ENCODE measurements around the gene CIAO2A. TPM values are rescaled to one million over a fixed set of nuclear protein-coding genes. Genes with fewer than 3 reads are reported as not detected.
"Not testable (repeated sequence)": the region's sequence is repeated elsewhere in the genome, so short reads cannot be mapped to it uniquely, and the experiment has no call there.

Gene CIAO2A
- total RNA-seq, 4 donors from 2014 or later = 26.6 to 65.2 (median 55.1) TPM

DNA sequence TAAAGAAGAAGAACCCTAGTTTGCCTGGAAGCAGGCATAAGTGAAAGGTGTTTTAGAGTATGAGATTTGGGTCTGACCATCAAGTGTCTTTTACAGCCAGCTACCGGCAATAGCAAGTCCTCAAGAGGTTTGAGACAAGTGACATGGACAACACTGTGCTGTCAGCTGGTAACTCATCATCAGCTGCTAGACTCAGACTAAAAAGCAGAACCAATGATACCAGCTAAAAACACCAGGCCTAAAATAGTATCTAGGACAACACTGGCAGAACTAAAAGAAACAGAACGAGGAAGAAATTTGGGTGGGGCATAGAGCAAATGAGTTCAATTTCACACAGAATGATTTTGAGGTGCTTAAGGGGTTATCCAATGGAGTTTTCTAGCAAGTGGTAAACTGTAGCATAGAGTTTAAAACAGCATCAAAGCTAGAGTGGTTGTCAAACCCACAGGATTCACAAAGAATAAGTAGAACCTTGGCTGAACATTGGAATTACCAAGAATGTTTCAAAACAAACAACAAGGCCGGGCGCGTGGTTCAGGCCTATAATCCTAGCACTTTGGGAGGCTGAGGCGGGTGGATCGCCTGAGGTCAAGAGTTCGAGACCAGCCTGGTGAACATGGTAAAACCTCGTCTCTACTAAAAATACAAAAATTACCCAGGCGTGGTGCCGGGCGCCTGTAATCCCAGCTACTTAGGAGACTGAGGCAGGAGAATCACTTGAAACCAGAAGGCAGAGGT lies 3.9 kb downstream of the CIAO2A start:
- intact Hi-C loops (cut with DNase I; ENCODE audit: low total_unique reads) = loop anchor here (10.0 kb wide), 1 partner anchor 585 kb away; the partner anchor contains the start of gene USP3
- ATAC-seq = no peak
- DNase-seq = no peak
- in situ Hi-C loops (cut with MboI; ENCODE audit: low sequenced_read_pairs in 4 of 4) = loop anchor here in 1 of 4 donors (25.0 kb wide), 1 partner anchor 577 kb away; the partner anchor contains the start of gene USP3
- H3K9me3 ChIP-seq = no peaks in the 10 kb centered on the region
- peak overlapping the region; percentile 91 to 96 (median 93) for H3K27ac ChIP-seq
- H3K4me3 ChIP-seq = no peak overlapping the region
- peaks cover 0 to 20% of the 10 kb centered on the region in 2 donors for H3K36me3 ChIP-seq
- H3K4me1 ChIP-seq = peaks cover 34 to 39% of the 10 kb centered on the region in 2 donors
- H3K27me3 ChIP-seq = no peaks in the 10 kb centered on the region
- no peak for TF ChIP-seq CTCF (IDR thresholded peaks at IDR 0.05 in 4 of 5, conservative IDR thresholded peaks at IDR 0.05 in 1 of 5)
- no peak for TF ChIP-seq POLR2A (IDR thresholded peaks at IDR 0.05)

DNA sequence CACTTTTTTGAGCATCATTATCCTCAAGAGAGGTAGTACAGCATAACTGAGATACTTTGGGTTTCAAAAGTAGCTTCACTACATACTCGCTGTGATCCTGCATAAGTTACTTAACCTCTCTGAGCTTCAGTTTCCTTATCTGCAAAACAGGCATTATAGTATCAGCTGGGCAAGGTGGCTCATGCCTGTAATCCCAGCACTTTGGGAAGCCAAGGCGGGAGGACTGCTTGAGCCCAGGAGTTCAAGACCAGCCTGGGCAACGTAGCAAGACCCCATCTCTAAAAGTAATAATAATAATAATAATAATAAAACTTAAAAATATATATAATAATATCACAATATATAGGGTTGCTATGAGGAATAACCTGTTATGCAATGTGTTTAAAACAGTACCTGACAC lies 10.9 kb downstream of the CIAO2A start:
- H3K27ac ChIP-seq = peak overlapping the region in 1 of 4 donors; percentile 13
- H3K27me3 ChIP-seq = no peaks in the 10 kb centered on the region
- DNase-seq (no peak), ATAC-seq (no peak)
- H3K36me3 ChIP-seq = peaks cover 0 to 23% of the 10 kb centered on the region in 2 donors
- in situ Hi-C loops (cut with MboI; ENCODE audit: low sequenced_read_pairs in 4 of 4) (loop anchor here in 1 of 4 donors (25.0 kb wide), 1 partner anchor 570 kb away; the partner anchor contains the start of gene USP3), intact Hi-C loops (cut with DNase I; ENCODE audit: low total_unique reads) (no loop called here)
- no peaks in the 10 kb centered on the region for H3K4me1 ChIP-seq
- no peaks in the 10 kb centered on the region for H3K9me3 ChIP-seq
- H3K4me3 ChIP-seq = no peak overlapping the region
- TF ChIP-seq CTCF (IDR thresholded peaks at IDR 0.05 in 4 of 5, conservative IDR thresholded peaks at IDR 0.05 in 1 of 5) (no peak), POLR2A (IDR thresholded peaks at IDR 0.05) (no peak)

DNA sequence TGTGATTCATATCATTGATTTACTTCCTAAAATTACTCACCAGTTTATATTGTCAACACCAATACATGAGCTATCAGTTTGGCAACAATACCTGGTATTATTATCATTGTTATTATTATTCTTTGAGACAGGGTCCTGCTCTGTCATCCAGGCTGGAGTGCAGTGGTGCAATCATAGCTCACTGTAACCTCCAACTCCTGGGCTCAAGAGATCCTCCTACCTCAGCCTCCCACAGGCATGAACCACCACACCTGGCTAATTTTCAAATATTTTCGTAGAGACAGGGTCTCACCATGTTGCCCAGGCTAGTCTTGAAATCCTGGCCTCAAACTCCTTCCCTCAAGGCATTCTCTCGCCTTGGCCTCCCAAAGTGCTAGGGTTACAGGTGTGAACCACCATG lies 20.1 kb downstream of the CIAO2A start:
- in situ Hi-C loops (cut with MboI; ENCODE audit: low sequenced_read_pairs in 4 of 4) = loop anchor here in 2 of 4 donors (25.0 kb wide), 2 partner anchors 186 to 461 kb away; no protein-coding TSS in a partner anchor
- H3K9me3 ChIP-seq; H3K36me3 ChIP-seq; ATAC-seq; DNase-seq; H3K4me3 ChIP-seq; H3K27me3 ChIP-seq; intact Hi-C loops (cut with DNase I; ENCODE audit: low total_unique reads): not testable (repeated sequence)
- Histone ChIP-seq H3K27ac (peak overlapping the region; percentile 93 to 96 (median 94)), H3K4me1 (peaks cover 12 to 31% of the 10 kb centered on the region in 2 donors)

DNA sequence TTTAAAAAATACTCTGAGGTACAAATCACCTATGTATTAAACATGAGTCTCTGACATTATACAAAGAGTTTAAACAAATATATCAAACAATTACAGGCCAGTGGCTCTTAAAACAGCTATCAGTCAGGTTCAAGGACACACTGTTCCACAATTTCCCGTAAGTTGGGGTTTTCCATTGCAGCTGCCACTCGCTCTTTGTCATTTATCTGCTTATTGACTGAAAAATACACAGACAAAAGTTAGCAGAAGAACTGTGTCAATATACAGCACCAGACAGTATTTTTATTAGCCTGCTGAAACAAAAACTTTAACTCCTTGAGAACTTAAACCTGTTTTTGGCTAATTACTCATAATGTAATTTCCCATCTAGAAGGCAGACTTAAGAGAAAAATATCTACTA lies 20.8 kb downstream of the CIAO2A start:
- intact Hi-C loops (cut with DNase I; ENCODE audit: low total_unique reads) = no loop called here
- peak overlapping the region; percentile 93 to 96 (median 94) for H3K27ac ChIP-seq
- no peak for ATAC-seq
- DNase-seq = no peak
- H3K9me3 ChIP-seq = no peaks in the 10 kb centered on the region
- H3K27me3 ChIP-seq = no peaks in the 10 kb centered on the region
- TF ChIP-seq POLR2A (IDR thresholded peaks at IDR 0.05) (no peak), CTCF (IDR thresholded peaks at IDR 0.05 in 4 of 5, conservative IDR thresholded peaks at IDR 0.05 in 1 of 5) (no peak)
- no peaks in the 10 kb centered on the region for H3K36me3 ChIP-seq
- in situ Hi-C loops (cut with MboI; ENCODE audit: low sequenced_read_pairs in 4 of 4) = loop anchor here in 2 of 4 donors (25.0 kb wide), 2 partner anchors 186 to 461 kb away; no protein-coding TSS in a partner anchor
- no peak overlapping the region for H3K4me3 ChIP-seq
- peaks cover 17 to 37% of the 10 kb centered on the region in 2 donors for H3K4me1 ChIP-seq
